Amniotic stem cell (primary cell): ENCODE data around the gene TMEM203.

ENCODE experiments used
- DNase-seq: peaks from one replicate; lab custom pipeline; 2025; lab: John Stamatoyannopoulos, UW

The TMEM203 gene

GRCh38 chr9:137194388-137194787 lies 11.1 kb downstream of the TMEM203 start:
- DNase-seq, result no peak

- DNase-seq, result no peak
Observed at GRCh38 chr9:137193771-137194170, 11.7 kb downstream of the TMEM203 start.

- no peak for DNase-seq
Observed at GRCh38 chr9:137192859-137193258, 12.6 kb downstream of the TMEM203 start.

- DNase-seq, result no peak
Observed at GRCh38 chr9:137192448-137192780, 13.0 kb downstream of the TMEM203 start.

- no peak for DNase-seq
Observed at GRCh38 chr9:137191691-137192447, 13.6 kb downstream of the TMEM203 start.

- no peak for DNase-seq
Observed at GRCh38 chr9:137191245-137191644, 14.2 kb downstream of the TMEM203 start.

- no peak for DNase-seq
Observed at GRCh38 chr9:137190315-137190856, 15.1 kb downstream of the TMEM203 start.

- no peak for DNase-seq
Observed at GRCh38 chr9:137189297-137190295, 15.9 kb downstream of the TMEM203 start.

GRCh38 chr9:137188490-137189296 lies 16.8 kb downstream of the TMEM203 start, which contains the start of the genes ANAPC2 and SSNA1:
Gene ANAPC2, minus strand, starts transcription at chr9:137188560. Its CDS starts 28 bp downstream, at chr9:137188532.
Gene SSNA1, plus strand, starts transcription at chr9:137188676. Its CDS starts 51 bp downstream, at chr9:137188727.
- peak; percentile 66 for DNase-seq

GRCh38 chr9:137188086-137188489 lies 17.4 kb downstream of the TMEM203 start:
- no peak for DNase-seq

- no peak for DNase-seq
Observed at GRCh38 chr9:137187386-137187785, 18.1 kb downstream of the TMEM203 start.

GRCh38 chr9:137186385-137186784 lies 19.1 kb downstream of the TMEM203 start:
- DNase-seq, result no peak

- no peak for DNase-seq
Observed at GRCh38 chr9:137185921-137186320, 19.5 kb downstream of the TMEM203 start.

GRCh38 chr9:137184881-137185660 lies 20.4 kb downstream of the TMEM203 start:
- no peak for DNase-seq

GRCh38 chr9:137183980-137184595 lies 21.4 kb downstream of the TMEM203 start:
- no peak for DNase-seq

- DNase-seq, result no peak
Observed at GRCh38 chr9:137182836-137183235, 22.6 kb downstream of the TMEM203 start.

GRCh38 chr9:137181680-137182079 lies 23.8 kb downstream of the TMEM203 start:
- DNase-seq, result no peak

- no peak for DNase-seq
Observed at GRCh38 chr9:137180491-137180890, 25.0 kb downstream of the TMEM203 start.

GRCh38 chr9:137179761-137180160 lies 25.7 kb downstream of the TMEM203 start:
- no peak for DNase-seq

GRCh38 chr9:137178939-137179630 lies 26.4 kb downstream of the TMEM203 start:
- DNase-seq, result no peak
